Loucy (cell line): Measurements from ENCODE around the gene KCNQ4.

Experiments used
- H2AFZ ChIP-seq: fragments of 200-600 bp; sonication (generic); 2 replicates; pipeline ENCODE4 v1.6.0; 2016; ENCODE audit warnings: antibody characterized with exemption, mild to moderate bottlenecking, low read length, moderate library complexity
- H3F3A ChIP-seq: fragments of 200-600 bp; 2 replicates; pipeline ENCODE4 v1.6.0; 2016; ENCODE audit warnings: antibody characterized with exemption, low read depth, mild to moderate bottlenecking
- H3K27me3 ChIP-seq: fragments of 200-600 bp; sonication (generic); 2 replicates; pipeline ENCODE4 v1.6.1; 2014; ENCODE audit warnings: low read length, mild to moderate bottlenecking; ENCODE audit not compliant: insufficient read depth, poor library complexity, severe bottlenecking
- H3K36me3 ChIP-seq: fragments of 200-600 bp; sonication (generic); 2 replicates; pipeline ENCODE4 v1.6.1; 2016; ENCODE audit warnings: low read length; ENCODE audit not compliant: insufficient read depth
- H3K4me1 ChIP-seq: fragments of 200-600 bp; sonication (generic); 2 replicates; pipeline ENCODE4 v1.5.1; 2014; ENCODE audit warnings: low read length, mild to moderate bottlenecking; ENCODE audit not compliant: insufficient read depth, poor library complexity, severe bottlenecking
- H3K4me2 ChIP-seq: fragments of 200-600 bp; sonication (generic); 2 replicates; pipeline ENCODE4 v1.6.0; 2014; ENCODE audit warnings: antibody characterized with exemption, low read length, low read depth, mild to moderate bottlenecking; ENCODE audit not compliant: poor library complexity, severe bottlenecking
- H3K4me3 ChIP-seq: fragments of 200-600 bp; sonication (generic); 2 replicates; pipeline ENCODE4 v1.5.1; 2014; ENCODE audit warnings: low read length, mild to moderate bottlenecking, mixed read lengths; ENCODE audit not compliant: poor library complexity, severe bottlenecking
- H3K79me2 ChIP-seq: fragments of 200-600 bp; sonication (generic); 2 replicates; pipeline ENCODE4 v1.6.1; 2014; ENCODE audit warnings: low read length; ENCODE audit not compliant: insufficient read depth
- H3K9ac ChIP-seq: fragments of 200-600 bp; sonication (generic); 2 replicates; pipeline ENCODE4 v1.6.0; 2014; ENCODE audit warnings: mild to moderate bottlenecking, low read depth, low read length, moderate library complexity; ENCODE audit not compliant: poor library complexity, severe bottlenecking
- H3K9me2 ChIP-seq: fragments of 200-600 bp; sonication (generic); replicated peaks from 2 replicates; pipeline ENCODE4 v1.6.1; 2016; ENCODE audit warnings: low read depth, low read length, mixed read lengths
- H3K9me3 ChIP-seq: fragments of 200-600 bp; sonication (generic); 2 replicates; pipeline ENCODE4 v1.6.1; 2014; ENCODE audit warnings: mild to moderate bottlenecking, antibody characterized with exemption, low read length, low read depth; ENCODE audit not compliant: insufficient read depth
- H4K20me1 ChIP-seq: fragments of 200-600 bp; sonication (generic); 2 replicates; pipeline ENCODE4 v1.6.0; 2014; ENCODE audit warnings: antibody characterized with exemption, low read length, mild to moderate bottlenecking; ENCODE audit not compliant: insufficient read depth, poor library complexity, severe bottlenecking
- EZH2phosphoT487 ChIP-seq: fragments of 200-600 bp; IDR thresholded peaks from 2 replicates; pipeline ENCODE4 v1.6.1; 2018; ENCODE audit warnings: antibody characterized with exemption, mild to moderate bottlenecking, moderate library complexity, borderline replicate concordance
- TF ChIP-seq, protein P1 (sequence below): fragments of 200-600 bp; sonication (generic); conservative IDR thresholded peaks from 2 replicates; pipeline ENCODE4 v1.5.1; 2014; ENCODE audit warnings: mild to moderate bottlenecking, antibody characterized with exemption, low read length

Gene KCNQ4

DNA sequence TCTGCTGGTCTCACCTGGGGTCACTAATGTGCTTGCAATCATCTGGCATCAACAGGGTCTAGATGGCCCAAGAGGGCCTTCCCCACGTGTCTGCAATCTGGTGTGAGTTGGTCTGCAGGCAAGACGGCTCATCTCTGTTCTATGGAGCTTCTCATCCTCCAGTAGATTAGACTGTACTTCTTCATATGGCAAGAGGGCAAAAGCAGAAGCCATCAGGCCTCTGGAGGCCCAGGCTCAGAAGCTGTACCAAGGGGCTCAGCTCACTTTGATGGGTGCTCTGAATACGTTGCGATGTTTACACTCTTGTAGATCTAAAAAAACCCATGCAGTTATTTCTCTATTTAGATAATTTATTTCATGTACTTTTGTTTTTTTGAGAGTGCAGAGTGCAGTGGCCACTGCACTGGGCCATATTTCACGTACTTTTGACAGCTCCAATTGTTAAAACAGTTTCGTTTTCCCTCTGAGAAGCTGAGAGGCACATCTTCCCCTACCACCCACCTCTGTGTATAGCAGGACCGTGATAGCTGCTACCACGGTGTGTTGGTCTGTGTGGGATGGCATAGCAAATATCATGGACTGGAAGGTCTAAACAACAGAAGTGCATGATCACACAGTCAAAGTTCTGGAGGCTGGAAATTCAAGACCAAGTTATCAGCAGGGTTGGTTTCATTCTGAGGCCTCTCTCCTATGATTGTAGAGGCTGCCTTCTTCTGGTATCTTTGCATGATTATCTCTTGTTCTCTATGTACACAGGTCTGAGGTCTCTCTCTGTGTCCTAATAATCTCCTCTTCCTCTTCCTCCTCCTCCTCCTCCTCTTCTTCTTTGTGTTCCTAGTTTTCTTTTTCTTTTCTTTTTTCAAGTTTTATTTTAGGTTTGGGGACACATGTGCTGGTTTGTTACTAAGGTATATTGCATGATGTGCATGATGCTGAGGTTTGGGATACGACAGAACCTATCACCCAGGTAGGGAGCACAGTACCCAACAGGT is 61.6 kb downstream of the KCNQ4 start:
- Histone ChIP-seq H3K36me3 (no peaks in the 10 kb centered on the region), H3K4me3 (no peak overlapping the region), H3K9me3 (no peaks in the 10 kb centered on the region), H4K20me1 (no peaks in the 10 kb centered on the region), H3K4me2 (no peak overlapping the region), H3K4me1 (peaks cover 13% of the 10 kb centered on the region), H3K9me2 (no peaks in the 10 kb centered on the region), H3K9ac (no peak overlapping the region), H3F3A (no peaks in the 10 kb centered on the region), H3K79me2 (no peaks in the 10 kb centered on the region), H2AFZ (peak overlapping the region; percentile 67; the same call in 1 of the 2 replicates), H3K27me3 (no peaks in the 10 kb centered on the region)
- no peak for TF ChIP-seq EZH2phosphoT487
- TF ChIP-seq, protein P1, sequence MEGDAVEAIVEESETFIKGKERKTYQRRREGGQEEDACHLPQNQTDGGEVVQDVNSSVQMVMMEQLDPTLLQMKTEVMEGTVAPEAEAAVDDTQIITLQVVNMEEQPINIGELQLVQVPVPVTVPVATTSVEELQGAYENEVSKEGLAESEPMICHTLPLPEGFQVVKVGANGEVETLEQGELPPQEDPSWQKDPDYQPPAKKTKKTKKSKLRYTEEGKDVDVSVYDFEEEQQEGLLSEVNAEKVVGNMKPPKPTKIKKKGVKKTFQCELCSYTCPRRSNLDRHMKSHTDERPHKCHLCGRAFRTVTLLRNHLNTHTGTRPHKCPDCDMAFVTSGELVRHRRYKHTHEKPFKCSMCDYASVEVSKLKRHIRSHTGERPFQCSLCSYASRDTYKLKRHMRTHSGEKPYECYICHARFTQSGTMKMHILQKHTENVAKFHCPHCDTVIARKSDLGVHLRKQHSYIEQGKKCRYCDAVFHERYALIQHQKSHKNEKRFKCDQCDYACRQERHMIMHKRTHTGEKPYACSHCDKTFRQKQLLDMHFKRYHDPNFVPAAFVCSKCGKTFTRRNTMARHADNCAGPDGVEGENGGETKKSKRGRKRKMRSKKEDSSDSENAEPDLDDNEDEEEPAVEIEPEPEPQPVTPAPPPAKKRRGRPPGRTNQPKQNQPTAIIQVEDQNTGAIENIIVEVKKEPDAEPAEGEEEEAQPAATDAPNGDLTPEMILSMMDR = no peak

GRCh38 chr1:40845895-40846294 is 62.3 kb downstream of the KCNQ4 start:
- Histone ChIP-seq H3K4me3 (no peak overlapping the region), H3K79me2 (no peaks in the 10 kb centered on the region), H3K36me3 (no peaks in the 10 kb centered on the region), H3K9me3 (no peaks in the 10 kb centered on the region), H4K20me1 (no peaks in the 10 kb centered on the region), H2AFZ (no peak overlapping the region), H3K4me2 (no peak overlapping the region), H3K9me2 (no peaks in the 10 kb centered on the region), H3K9ac (no peak overlapping the region), H3F3A (no peaks in the 10 kb centered on the region), H3K4me1 (peaks cover 6% of the 10 kb centered on the region), H3K27me3 (no peaks in the 10 kb centered on the region)
- no peak for TF ChIP-seq EZH2phosphoT487
- TF ChIP-seq, protein P1 = no peak

DNA sequence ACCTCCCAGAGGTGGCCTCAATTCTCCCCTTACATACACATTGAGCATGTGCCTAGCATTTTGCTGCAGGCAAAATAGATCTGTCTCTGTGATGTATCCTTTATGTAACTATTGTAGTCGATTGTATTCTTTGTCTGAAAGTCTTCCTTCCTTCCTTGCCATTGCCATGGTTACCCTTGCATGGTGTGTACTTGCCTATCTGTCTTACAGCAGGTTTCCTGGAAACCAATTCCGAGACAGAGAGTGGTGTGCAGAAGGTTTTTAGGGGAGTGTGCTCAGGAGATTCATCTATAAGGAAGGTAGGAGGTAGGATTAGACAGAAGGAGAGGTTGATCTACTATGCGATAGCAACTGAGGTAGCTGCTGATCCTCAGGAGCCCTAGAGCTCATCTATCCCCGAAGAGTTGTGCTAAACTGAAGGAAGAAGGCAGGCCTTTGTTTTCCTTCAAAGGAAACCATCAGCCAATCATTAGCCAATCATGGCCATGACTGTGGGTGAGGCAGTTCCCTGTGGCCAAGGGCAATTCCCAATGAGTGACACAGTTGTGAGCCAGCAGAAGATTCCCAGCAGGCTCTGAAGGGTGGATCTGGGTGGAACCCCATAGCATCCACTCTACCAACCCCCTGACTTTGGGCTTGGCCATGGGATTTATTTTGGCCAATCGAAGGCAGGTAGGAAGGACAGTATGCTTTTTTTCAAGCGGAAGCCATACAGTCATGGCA is 63.6 kb downstream of the KCNQ4 start:
- no peaks in the 10 kb centered on the region for H4K20me1 ChIP-seq
- no peak overlapping the region for H3K9ac ChIP-seq
- H2AFZ ChIP-seq = peak overlapping the region; percentile 22
- no peak overlapping the region for H3K4me3 ChIP-seq
- no peaks in the 10 kb centered on the region for H3K79me2 ChIP-seq
- no peaks in the 10 kb centered on the region for H3K9me3 ChIP-seq
- no peak for TF ChIP-seq EZH2phosphoT487
- TF ChIP-seq, protein P1 = no peak
- H3K4me1 ChIP-seq = peaks cover 6% of the 10 kb centered on the region
- H3K9me2 ChIP-seq = no peaks in the 10 kb centered on the region
- no peak overlapping the region for H3K4me2 ChIP-seq
- H3F3A ChIP-seq = no peaks in the 10 kb centered on the region
- H3K27me3 ChIP-seq = no peaks in the 10 kb centered on the region
- no peaks in the 10 kb centered on the region for H3K36me3 ChIP-seq
